GM19467 (cell line): ENCODE results near the gene ATRNL1.
A peak's percentile ranks its signal among the peaks of the same experiment; 100 is the strongest.
"Not testable (repeated sequence)": the region's sequence is repeated elsewhere in the genome, so short reads cannot be mapped to it uniquely, and the experiment has no call there.

ENCODE experiments used
- ATAC-seq: cut with Tn5 transposase; IDR thresholded peaks from one replicate; pipeline ENCODE4 v1.9.1; 2021; ENCODE audit warnings: mild to moderate bottlenecking, moderate library complexity; ENCODE audit not compliant: unreplicated experiment

ATRNL1 gene

GRCh38 chr10:115417585-115418265 is 324.6 kb downstream of the ATRNL1 start:
- ATAC-seq: peak; percentile 90

- no peak for ATAC-seq
Measured at GRCh38 chr10:115422624-115423023, 329.5 kb downstream of the ATRNL1 start.

- ATAC-seq: no peak
Measured at GRCh38 chr10:115427611-115428010, 334.4 kb downstream of the ATRNL1 start.

GRCh38 chr10:115432188-115432819 is 339.1 kb downstream of the ATRNL1 start:
- ATAC-seq: no peak

GRCh38 chr10:115436999-115437398 is 343.8 kb downstream of the ATRNL1 start:
- no peak for ATAC-seq

- ATAC-seq: no peak
Measured at GRCh38 chr10:115441907-115442545, 348.9 kb downstream of the ATRNL1 start.

GRCh38 chr10:115456812-115457211 is 363.6 kb downstream of the ATRNL1 start:
- no peak for ATAC-seq

GRCh38 chr10:115483294-115483693 is 390.1 kb downstream of the ATRNL1 start:
- ATAC-seq: no peak

- ATAC-seq: no peak
Measured at GRCh38 chr10:115491526-115492140, 398.5 kb downstream of the ATRNL1 start.

GRCh38 chr10:115503546-115503945 is 410.4 kb downstream of the ATRNL1 start:
- ATAC-seq: no peak

GRCh38 chr10:115514895-115515294 is 421.7 kb downstream of the ATRNL1 start:
- no peak for ATAC-seq

GRCh38 chr10:115525141-115525540 is 432.0 kb downstream of the ATRNL1 start:
- no peak for ATAC-seq

- not testable (repeated sequence) for ATAC-seq
Measured at GRCh38 chr10:115527682-115528081, 434.5 kb downstream of the ATRNL1 start.

- not testable (repeated sequence) for ATAC-seq
Measured at GRCh38 chr10:115536401-115536800, 443.2 kb downstream of the ATRNL1 start.

- ATAC-seq: no peak
Measured at GRCh38 chr10:115539142-115539762, 446.1 kb downstream of the ATRNL1 start.

- ATAC-seq: no peak
Measured at GRCh38 chr10:115555887-115556402, 462.8 kb downstream of the ATRNL1 start.

- no peak for ATAC-seq
Measured at GRCh38 chr10:115558252-115558651, 465.1 kb downstream of the ATRNL1 start.

- no peak for ATAC-seq
Measured at GRCh38 chr10:115566867-115567266, 473.7 kb downstream of the ATRNL1 start.

GRCh38 chr10:115572740-115573455 is 479.7 kb downstream of the ATRNL1 start:
- ATAC-seq: no peak

GRCh38 chr10:115580239-115580638 is 487.1 kb downstream of the ATRNL1 start:
- ATAC-seq: no peak
